H1 (cell line): ENCODE results near the gene KCNE1. TPM values are rescaled to one million over a fixed set of nuclear protein-coding genes. Genes with fewer than 3 reads are reported as not detected.

ENCODE experiments used
- CTCF ChIA-PET: fragments of 300-600 bp; sonication (Branson Sonifier 250); formaldehyde crosslinking; loops from one replicate; lab custom pipeline; 2021; ENCODE audit not compliant: partially characterized antibody; lab: Charles Lee
- POLR2A ChIA-PET: fragments of 300-600 bp; sonication (Branson Sonifier 250); formaldehyde crosslinking; loops from one replicate; lab custom pipeline; 2021; ENCODE audit warnings: inconsistent platforms; ENCODE audit not compliant: partially characterized antibody; lab: Charles Lee
- DNase-seq, 2 experiments: peaks; one replicate each; pipeline versions ENCODE4 v3.0.0 to v3.0.0-alpha.2; 2010 to 2022; ENCODE audit warnings: low spot score in 2 of 2, low read depth in 1 of 2, mixed read lengths in 1 of 2
- FAIRE-seq: peaks from 2 replicates; lab custom pipeline; 2011; peaks lifted over from hg19 to GRCh38; lab: Jason Lieb, UNC
- H2AFZ ChIP-seq: 2 replicates; pipeline ENCODE4 v1.8.1; 2012; ENCODE audit warnings: low read length, inconsistent platforms
- H2AK5ac ChIP-seq: 2 replicates; pipeline ENCODE4 v1.6.1; 2013; ENCODE audit warnings: low read depth, low read length
- H2BK120ac ChIP-seq: replicated peaks from 2 replicates; pipeline ENCODE3; 2013; ENCODE audit warnings: low read depth, low read length, inconsistent platforms
- H2BK12ac ChIP-seq: 2 replicates; pipeline ENCODE4 v1.6.1; 2013; ENCODE audit warnings: low read depth, low read length
- H2BK15ac ChIP-seq: 2 replicates; pipeline ENCODE4 v1.6.1; 2013; ENCODE audit warnings: low read length
- H2BK20ac ChIP-seq: 2 replicates; pipeline ENCODE4 v1.6.1; 2013; ENCODE audit warnings: low read length
- H2BK5ac ChIP-seq: 2 replicates; pipeline ENCODE4 v1.6.1; 2013; ENCODE audit warnings: low read depth, low read length
- H3K14ac ChIP-seq: 2 replicates; pipeline ENCODE4 v1.6.1; 2013; ENCODE audit warnings: inconsistent platforms; ENCODE audit not compliant: insufficient read length
- H3K18ac ChIP-seq: 2 replicates; pipeline ENCODE4 v1.6.1; 2013; ENCODE audit warnings: low read length; ENCODE audit errors: extremely low read depth
- H3K23ac ChIP-seq: 2 replicates; pipeline ENCODE4 v1.6.1; 2013; ENCODE audit warnings: inconsistent platforms; ENCODE audit not compliant: insufficient read length
- H3K23me2 ChIP-seq: 2 replicates; pipeline ENCODE4 v1.6.1; 2013; ENCODE audit warnings: low read depth, low read length
- H3K27ac ChIP-seq: 2 replicates; pipeline ENCODE4 v1.6.1; 2011; ENCODE audit warnings: low read depth, low read length, inconsistent platforms
- H3K27me3 ChIP-seq, 4 experiments: replicated peaks in 1 of 4; 1 replicate in 1 of 4; 2 replicates in 3 of 4; pipeline versions ENCODE4 v1.6.1 to v1.8.1; 2011 to 2013; ENCODE audit warnings: low read length in 3 of 4, mild to moderate bottlenecking in 3 of 4, inconsistent platforms in 2 of 4, mixed read lengths in 2 of 4, moderate library complexity in 1 of 4; ENCODE audit not compliant: control insufficient read depth in 3 of 4, insufficient read depth in 3 of 4; ENCODE audit errors: extremely low read depth in 1 of 4
- H3K36me3 ChIP-seq, 4 experiments: 2 replicates each; pipeline versions ENCODE4 v1.6.1 to v1.8.1; 2011 to 2013; ENCODE audit warnings: mild to moderate bottlenecking in 4 of 4, low read length in 3 of 4, moderate library complexity in 2 of 4, control low read depth in 1 of 4, inconsistent platforms in 1 of 4; ENCODE audit not compliant: insufficient read depth in 4 of 4, control insufficient read depth in 2 of 4
- H3K4ac ChIP-seq: replicated peaks from 2 replicates; pipeline ENCODE3; 2013; ENCODE audit warnings: low read length, low read depth, mixed read lengths, inconsistent platforms; ENCODE audit not compliant: insufficient read length
- H3K4me1 ChIP-seq, 4 experiments: replicated peaks in 1 of 4; 1 replicate in 1 of 4; 2 replicates in 3 of 4; pipeline versions ENCODE4 v1.6.1 to v1.8.1; 2011 to 2013; ENCODE audit warnings: low read length in 3 of 4, inconsistent platforms in 2 of 4, mixed read lengths in 1 of 4; ENCODE audit not compliant: insufficient read depth in 4 of 4, control insufficient read depth in 3 of 4
- H3K4me2 ChIP-seq, 2 experiments: 2 replicates each; pipeline versions ENCODE4 v1.6.1 to v1.8.1; 2011 to 2013; ENCODE audit warnings: low read depth in 2 of 2, low read length in 2 of 2, control low read depth in 1 of 2, inconsistent platforms in 1 of 2, mild to moderate bottlenecking in 1 of 2; ENCODE audit not compliant: insufficient read depth in 1 of 2
- H3K4me3 ChIP-seq, 4 experiments: fragments of 200-600, 300-600 bp in 1 of 4; sonication (generic), shearing (Covaris generic), sonication (Bioruptor Twin) in 1 of 4; 2 replicates each; pipeline versions ENCODE4 v1.5.1 to v1.8.1; 2011 to 2016; ENCODE audit warnings: low read length in 4 of 4, low read depth in 3 of 4, control low read depth in 2 of 4, inconsistent platforms in 2 of 4, mild to moderate bottlenecking in 2 of 4, mixed read lengths in 1 of 4, moderate library complexity in 1 of 4; ENCODE audit not compliant: insufficient read depth in 2 of 4; ENCODE audit errors: extremely low read depth in 1 of 4
- H3K56ac ChIP-seq: replicated peaks from 2 replicates; pipeline ENCODE3; 2013; ENCODE audit warnings: low read depth, mild to moderate bottlenecking, mixed read lengths, low read length, inconsistent platforms; ENCODE audit not compliant: insufficient read length
- H3K79me1 ChIP-seq: 2 replicates; pipeline ENCODE4 v1.6.1; 2013; ENCODE audit warnings: low read depth, low read length, control low read depth
- H3K79me2 ChIP-seq, 2 experiments: 2 replicates each; pipeline versions ENCODE4 v1.6.1 to v1.8.1; 2012 to 2013; ENCODE audit warnings: low read length in 2 of 2, mild to moderate bottlenecking in 2 of 2, inconsistent platforms in 1 of 2; ENCODE audit not compliant: insufficient read depth in 2 of 2, control insufficient read depth in 1 of 2
- H3K9ac ChIP-seq, 4 experiments: replicated peaks in 1 of 4; 1 replicate in 1 of 4; 2 replicates in 3 of 4; pipeline versions ENCODE4 v1.6.1 to v1.8.1; 2011 to 2013; ENCODE audit warnings: low read depth in 3 of 4, low read length in 3 of 4, control low read depth in 2 of 4, mild to moderate bottlenecking in 2 of 4, moderate library complexity in 2 of 4, inconsistent platforms in 1 of 4; ENCODE audit errors: extremely low read depth in 1 of 4
- H3K9me3 ChIP-seq, 2 experiments: 2 replicates each; pipeline versions ENCODE4 v1.6.1 to v1.8.1; 2012 to 2013; ENCODE audit warnings: mild to moderate bottlenecking in 2 of 2, moderate library complexity in 2 of 2, control low read depth in 1 of 2, inconsistent platforms in 1 of 2, low read depth in 1 of 2, low read length in 1 of 2, mixed read lengths in 1 of 2; ENCODE audit not compliant: insufficient read depth in 2 of 2
- H4K20me1 ChIP-seq, 2 experiments: replicated peaks in 1 of 2; 2 replicates each; pipeline versions ENCODE3 to v1.8.1; 2011 to 2013; ENCODE audit warnings: inconsistent platforms in 2 of 2, low read length in 2 of 2, mild to moderate bottlenecking in 1 of 2; ENCODE audit not compliant: insufficient read depth in 2 of 2, control insufficient read depth in 1 of 2
- H4K5ac ChIP-seq: 2 replicates; pipeline ENCODE4 v1.6.1; 2013; ENCODE audit warnings: low read length, low read depth, mixed read lengths, inconsistent platforms; ENCODE audit not compliant: insufficient read length
- H4K8ac ChIP-seq: 2 replicates; pipeline ENCODE4 v1.8.0; 2013; ENCODE audit warnings: mild to moderate bottlenecking, moderate library complexity, low read length, inconsistent platforms; ENCODE audit not compliant: insufficient read depth; ENCODE audit errors: extremely low read depth
- H4K91ac ChIP-seq: replicated peaks from 2 replicates; pipeline ENCODE3; 2013; ENCODE audit warnings: low read length, mixed read lengths, inconsistent platforms; ENCODE audit not compliant: insufficient read length
- BCL11A ChIP-seq, 2 experiments: IDR thresholded peaks; one replicate each; pipeline ENCODE4 v1.6.1; 2011; ENCODE audit warnings: low read depth in 2 of 2, low read length in 2 of 2, mild to moderate bottlenecking in 2 of 2
- CBX5 ChIP-seq: fragments of 300-800, 300-1000 bp; sonication (generic); IDR thresholded peaks from 2 replicates; pipeline ENCODE4 v1.7.1; 2016; ENCODE audit warnings: antibody characterized with exemption, low read length, low read depth
- CBX8 ChIP-seq: fragments of 300-800, 300-1000 bp; sonication (generic); IDR thresholded peaks from 2 replicates; pipeline ENCODE4 v1.7.1; 2016; ENCODE audit warnings: low read depth, low read length, borderline replicate concordance
- CTBP2 ChIP-seq: IDR thresholded peaks from 2 replicates; pipeline ENCODE4 v1.7.0; 2011; ENCODE audit warnings: borderline replicate concordance, mild to moderate bottlenecking, moderate library complexity, mixed read lengths, low read length; ENCODE audit not compliant: insufficient read depth, insufficient read length
- TEAD4 ChIP-seq: IDR thresholded peaks from 2 replicates; pipeline ENCODE4 v1.6.1; 2012; ENCODE audit warnings: low read depth, low read length, inconsistent platforms, mixed read lengths
- WGBS, 2 experiments: shearing (Covaris generic) in 1 of 2; methylation state at CpG; one replicate each; pipeline versions ENCODE4 v1.1.6 to v1.1.7; 2013 to 2015; ENCODE audit warnings: low lambda C conversion rate in 2 of 2, mixed read lengths in 2 of 2, inconsistent platforms in 1 of 2, low coverage in 1 of 2, missing lambda C conversion rate in 1 of 2; ENCODE audit not compliant: insufficient replicate concordance in 2 of 2, insufficient coverage in 1 of 2, insufficient read length in 1 of 2; ENCODE audit errors: extremely low coverage in 1 of 2, missing lambda C conversion rate in 1 of 2; 5-methylcytosine and 5-hydroxymethylcytosine counted together
- polyA plus RNA-seq, 7 experiments: library from polyadenylated mRNA; depleted of rRNA in 3 of 7; stranded (reverse) in 5 of 7; unstranded in 2 of 7; fragments of >200 nt in 5 of 7; fragments of 200-250 nt in 2 of 7; gene quantifications; 1 replicate in 5 of 7; 2 replicates in 1 of 7; 4 replicates in 1 of 7; pipeline versions ENCODE4 v1.2.1 to v1.2.3, GENCODE V29; 2011 to 2013; ENCODE audit warnings: missing spikeins in 2 of 7, mixed read lengths in 2 of 7
- total RNA-seq: library from RNA; stranded (reverse); fragmentation: NEBNext Ultra II Directional; extraction: Animal tissue kit (Norgen Biotek cat#: 25700); gene quantifications from 2 replicates; pipeline ENCODE4 v1.2.1, GENCODE V29; 2021

The KCNE1 gene
- total and polyA plus RNA-seq, 2 of the 8 experiments (the other 6 are each of a cell fraction or from before 2014, with no cell fraction given): 0.08 to 0.28 TPM

DNA sequence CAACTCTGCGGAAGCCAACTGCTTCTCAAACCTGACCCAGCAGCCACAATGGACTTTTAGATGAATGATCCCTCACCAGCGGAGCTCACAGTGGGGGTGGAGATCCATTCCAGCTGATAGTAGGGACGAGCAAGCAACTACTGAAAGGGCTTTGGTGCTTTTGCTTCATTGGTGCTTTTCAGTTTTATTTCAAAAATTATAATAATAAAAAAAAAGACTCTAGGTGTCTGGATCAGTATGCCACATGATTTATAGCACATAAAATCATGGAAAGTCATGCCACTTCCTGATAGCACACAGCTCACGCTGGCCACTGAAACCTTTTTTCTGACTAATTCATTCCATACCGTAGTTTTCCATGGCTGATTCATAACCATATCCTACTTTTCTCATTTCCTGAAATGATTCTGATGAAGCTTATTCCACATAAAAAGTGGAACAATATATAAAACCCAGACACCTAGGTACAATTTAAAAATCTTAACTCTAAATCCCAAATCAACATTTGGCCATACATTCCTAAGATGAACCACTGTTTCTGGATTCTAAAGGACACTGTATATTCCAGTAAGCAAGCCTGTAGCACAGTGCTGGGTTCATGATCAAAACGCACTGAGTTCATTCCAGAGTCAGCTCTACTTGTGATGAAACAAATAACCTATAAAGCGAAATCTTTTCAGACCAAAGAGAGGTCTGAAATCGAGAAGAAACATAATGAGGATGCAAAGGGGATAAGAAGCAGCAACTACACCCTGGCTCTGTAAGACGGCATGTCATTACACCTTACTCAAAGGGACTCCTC is 41.3 kb upstream of the KCNE1 start:
- FAIRE-seq (no peak), DNase-seq (no peak)
- no peak overlapping the region for H3K14ac ChIP-seq
- peaks cover 8 to 16% of the 10 kb centered on the region in 2 experiments; a peak in 2 of 4 replicates for H3K9me3 ChIP-seq
- H2AK5ac ChIP-seq: no peak overlapping the region
- no peak overlapping the region for H4K91ac ChIP-seq
- H3K27ac ChIP-seq: no peak overlapping the region
- no peak overlapping the region for H3K23ac ChIP-seq
- H4K5ac ChIP-seq: no peak overlapping the region
- H2AFZ ChIP-seq: no peak overlapping the region
- TF ChIP-seq TEAD4 (no peak), CTBP2 (no peak), CBX5 (no peak), BCL11A (IDR thresholded peaks at IDR 0.05; ENCODE audit: low read depth in 2 of 2, low read length in 2 of 2) (no peak), CBX8 (no peak)
- H3K4me3 ChIP-seq: no peak overlapping the region
- H3K4me2 ChIP-seq: no peak overlapping the region
- no peak overlapping the region for H3K18ac ChIP-seq
- WGBS, 2 experiments: 82% methylated on average over 9 of the region's 9 CpGs; no CpG with 5 or more reads in 1 of the 2 experiments
- ChIA-PET CTCF (interaction anchor here (0.6 to 1.7 kb wide), 7 partner anchors 8 to 185 kb away, joined by 3 to 4 read pairs (median 3); no protein-coding TSS in a partner anchor), POLR2A (interaction anchor here (0.6 kb wide), 1 partner anchor 78 kb away, joined by 4 read pairs; no protein-coding TSS in a partner anchor)
- no peaks in the 10 kb centered on the region for H4K20me1 ChIP-seq
- H3K79me2 ChIP-seq: no peaks in the 10 kb centered on the region
- no peak overlapping the region for H2BK15ac ChIP-seq
- H3K4me1 ChIP-seq: no peaks in the 10 kb centered on the region
- no peak overlapping the region for H3K9ac ChIP-seq
- H3K23me2 ChIP-seq: no peaks in the 10 kb centered on the region
- H2BK5ac ChIP-seq: no peak overlapping the region
- no peak overlapping the region for H2BK120ac ChIP-seq
- H4K8ac ChIP-seq: no peak overlapping the region
- peaks cover 0 to 2% (median 0%) of the 10 kb centered on the region in 4 experiments; a peak in 1 of 8 replicates for H3K36me3 ChIP-seq
- H3K56ac ChIP-seq: no peak overlapping the region
- H2BK12ac ChIP-seq: no peak overlapping the region
- no peak overlapping the region for H2BK20ac ChIP-seq
- no peaks in the 10 kb centered on the region for H3K27me3 ChIP-seq
- H3K4ac ChIP-seq: no peak overlapping the region
- no peaks in the 10 kb centered on the region for H3K79me1 ChIP-seq
